Cardiac muscle cell (in vitro differentiated cells and primary cell): ENCODE data around the gene EFHC1. TPM values are rescaled to one million over a fixed set of nuclear protein-coding genes. Genes with fewer than 3 reads are reported as not detected.
A peak's percentile ranks its signal among the peaks of the same experiment; 100 is the strongest.

Experiments used
- DNase-seq, 2 donors: peaks; one replicate each; pipeline versions ENCODE4 v3.0.0 to v3.0.0-alpha.2; 2010 to 2017; ENCODE audit warnings: low read depth in 1 of 2, low spot score in 1 of 2
- H3K27ac ChIP-seq: fragments of 200-600 bp; sonication (generic); 2 replicates; pipeline ENCODE4 v1.5.1; 2016
- H3K27me3 ChIP-seq: fragments of 200-600 bp; sonication (generic); 2 replicates; pipeline ENCODE4 v1.6.0; 2016; ENCODE audit warnings: control low read depth
- H3K36me3 ChIP-seq: fragments of 200-600 bp; sonication (generic); 2 replicates; pipeline ENCODE4 v1.5.1; 2016; ENCODE audit warnings: control low read depth
- H3K4me1 ChIP-seq: fragments of 200-600 bp; sonication (generic); 2 replicates; pipeline ENCODE4 v1.8.1; 2017; ENCODE audit warnings: low read depth, mild to moderate bottlenecking, mixed run types
- H3K4me3 ChIP-seq: fragments of 200-600 bp; sonication (generic); 2 replicates; pipeline ENCODE4 v1.5.1; 2016; ENCODE audit warnings: mild to moderate bottlenecking
- H3K9me3 ChIP-seq: fragments of 200-600 bp; sonication (generic); 2 replicates; pipeline ENCODE4 v1.5.1; 2017; ENCODE audit warnings: low read depth, mild to moderate bottlenecking, control low read depth
- CTCF ChIP-seq: IDR thresholded peaks from 2 replicates; pipeline ENCODE4 v1.5.1; 2012; ENCODE audit warnings: low read depth, mild to moderate bottlenecking, low read length
- polyA plus RNA-seq: library from polyadenylated mRNA; unstranded; fragments of >200 nt; fragmentation: Nextera tagmentation; extraction: Ambion mirVana; gene quantifications from 2 replicates; pipeline ENCODE4 v1.2.1, GENCODE V29; 2016
- total RNA-seq: library from RNA; depleted of rRNA; stranded (reverse); fragments of >200 nt; gene quantifications from 2 replicates; pipeline ENCODE4 v1.2.3, GENCODE V29; 2016

EFHC1 gene
- total and polyA plus RNA-seq, 2 experiments from 2014 or later: 21.0 to 22.7 TPM

GRCh38 chr6:52499026-52499425 is 78.9 kb downstream of the EFHC1 start:
- Histone ChIP-seq H3K27ac (no peak overlapping the region), H3K9me3 (no peaks in the 10 kb centered on the region), H3K4me3 (no peak overlapping the region), H3K4me1 (peaks cover 8% of the 10 kb centered on the region), H3K36me3 (no peaks in the 10 kb centered on the region), H3K27me3 (no peaks in the 10 kb centered on the region)
- TF ChIP-seq CTCF: no peak
- no peak for DNase-seq

- Histone ChIP-seq H3K4me3 (no peak overlapping the region), H3K27me3 (no peaks in the 10 kb centered on the region), H3K4me1 (peaks cover 8% of the 10 kb centered on the region), H3K27ac (no peak overlapping the region), H3K36me3 (no peaks in the 10 kb centered on the region), H3K9me3 (no peaks in the 10 kb centered on the region)
- TF ChIP-seq CTCF: no peak
- DNase-seq: peak in 1 of 2 donors; percentile 32
Observed at GRCh38 chr6:52499681-52500236, 79.6 kb downstream of the EFHC1 start.

GRCh38 chr6:52500238-52501129 is 80.3 kb downstream of the EFHC1 start:
- Histone ChIP-seq H3K9me3 (no peaks in the 10 kb centered on the region), H3K4me1 (peaks cover 8% of the 10 kb centered on the region), H3K36me3 (no peaks in the 10 kb centered on the region), H3K27me3 (no peaks in the 10 kb centered on the region), H3K27ac (no peak overlapping the region), H3K4me3 (no peak overlapping the region)
- no peak for DNase-seq
- no peak for TF ChIP-seq CTCF

- Histone ChIP-seq H3K9me3 (no peaks in the 10 kb centered on the region), H3K27ac (no peak overlapping the region), H3K4me3 (no peak overlapping the region), H3K4me1 (peaks cover 8% of the 10 kb centered on the region), H3K36me3 (no peaks in the 10 kb centered on the region), H3K27me3 (no peaks in the 10 kb centered on the region)
- no peak for TF ChIP-seq CTCF
- DNase-seq: no peak
Observed at GRCh38 chr6:52502306-52503029, 82.3 kb downstream of the EFHC1 start.

GRCh38 chr6:52503323-52503747 is 83.2 kb downstream of the EFHC1 start:
- DNase-seq: peak in 1 of 2 donors; percentile 29
- Histone ChIP-seq H3K9me3 (no peaks in the 10 kb centered on the region), H3K27me3 (no peaks in the 10 kb centered on the region), H3K36me3 (no peaks in the 10 kb centered on the region), H3K4me1 (peaks cover 8% of the 10 kb centered on the region), H3K27ac (peak overlapping the region; percentile 38), H3K4me3 (no peak overlapping the region)
- TF ChIP-seq CTCF: no peak
